ENCODE results near the gene TOR1A. TPM values are rescaled to one million over a fixed set of nuclear protein-coding genes. Genes with fewer than 3 reads are reported as not detected.

Gene TOR1A
- total RNA-seq, 1 experiment from 2014 or later = 29.8 TPM

DNA sequence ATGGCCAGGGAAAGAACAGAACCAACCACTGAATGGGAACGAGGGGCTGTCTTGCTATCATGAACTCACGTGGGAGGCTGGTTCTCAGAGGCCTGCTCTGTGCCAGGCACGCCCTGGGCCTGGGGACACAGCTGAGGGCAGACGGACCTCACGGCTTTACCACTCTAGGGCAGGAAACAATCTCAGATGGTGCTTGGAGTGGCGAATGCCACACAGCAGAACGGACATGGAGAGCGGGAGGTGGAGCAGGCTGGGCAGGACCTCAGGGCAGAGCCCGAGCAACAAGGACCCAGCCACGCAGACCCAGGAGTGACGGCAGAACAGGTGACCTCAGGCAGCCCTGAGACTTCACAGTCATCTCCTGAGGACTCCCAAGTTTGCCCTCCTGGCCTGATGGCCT lies 8.7 kb downstream of the TOR1A start:
- no TSS peak for BruUV-seq (replicated peaks)

DNA sequence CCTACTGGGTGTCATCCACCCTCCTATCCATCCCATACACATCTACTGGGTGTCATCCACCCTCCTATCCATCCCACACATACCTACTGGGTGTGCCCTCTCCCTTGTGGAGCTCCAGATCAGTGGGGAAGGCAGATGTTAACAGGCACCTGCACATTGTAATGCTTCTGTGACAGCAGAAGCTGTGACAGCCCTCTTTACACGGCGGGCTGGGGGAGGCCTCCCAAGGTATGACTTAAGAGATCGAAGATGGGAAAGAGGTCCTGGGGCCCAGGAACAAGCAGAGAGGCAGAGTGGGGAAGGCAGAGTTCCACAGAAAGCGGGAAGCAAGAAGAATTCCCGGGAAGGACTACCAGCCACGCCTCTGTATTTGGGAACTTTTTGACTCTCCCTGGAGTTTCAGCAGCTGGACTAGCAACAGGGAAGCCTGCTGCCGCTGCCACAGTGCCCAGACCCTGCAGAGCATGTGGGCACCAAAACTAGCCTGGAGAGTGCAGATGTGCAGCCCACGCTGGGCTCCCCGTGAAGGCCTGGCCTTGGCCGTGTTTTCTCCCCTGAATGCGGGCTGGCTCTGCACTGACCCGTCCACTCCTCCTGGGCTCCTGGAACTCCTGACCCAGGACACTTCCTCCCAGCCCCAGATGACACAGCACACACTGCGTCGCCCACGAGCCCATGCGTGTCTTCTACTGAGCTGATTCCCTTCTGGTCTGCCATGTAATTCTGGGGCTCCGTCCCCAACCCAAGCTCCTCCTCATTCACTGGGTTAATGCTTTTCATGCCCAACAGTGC lies 9.3 kb downstream of the TOR1A start:
- Histone ChIP-seq H3K4me3 (ENCODE audit: low read length) (no peak overlapping the region), H3K27ac (ENCODE audit: low read length) (no peak overlapping the region), H4K20me1 (ENCODE audit: low read length) (no peaks in the 10 kb centered on the region), H3F3A (ENCODE audit: low read length, unreplicated experiment) (no peaks in the 10 kb centered on the region), H3K9me3 (ENCODE audit: low read length) (no peaks in the 10 kb centered on the region), H3K36me3 (ENCODE audit: low read depth, low read length) (peaks cover 2% of the 10 kb centered on the region; the same call in 1 of the 2 replicates), H3K27me3 (ENCODE audit: low read length) (no peaks in the 10 kb centered on the region), H3K79me2 (ENCODE audit: low read length) (no peaks in the 10 kb centered on the region), H3K9ac (ENCODE audit: low read length) (no peak overlapping the region), H3K4me2 (ENCODE audit: low read length) (no peak overlapping the region), H2AFZ (ENCODE audit: low read length) (no peak overlapping the region), H3K4me1 (ENCODE audit: insufficient read depth, low read length) (no peaks in the 10 kb centered on the region), H3K9me2 (replicated peaks; ENCODE audit: low read length) (no peaks in the 10 kb centered on the region)
- CTCF ChIA-PET = no interaction called here
- ATAC-seq = no peak
- POLR2A ChIA-PET (ENCODE audit: unreplicated experiment) = no interaction called here
- BruUV-seq (replicated peaks) = no TSS peak
- intact Hi-C loops (cut with micrococcal nuclease) = no loop called here
- no peak for TF ChIP-seq EZH2 (IDR thresholded peaks at IDR 0.05; ENCODE audit: low read length, unreplicated experiment)
- TF ChIP-seq, protein P1, sequence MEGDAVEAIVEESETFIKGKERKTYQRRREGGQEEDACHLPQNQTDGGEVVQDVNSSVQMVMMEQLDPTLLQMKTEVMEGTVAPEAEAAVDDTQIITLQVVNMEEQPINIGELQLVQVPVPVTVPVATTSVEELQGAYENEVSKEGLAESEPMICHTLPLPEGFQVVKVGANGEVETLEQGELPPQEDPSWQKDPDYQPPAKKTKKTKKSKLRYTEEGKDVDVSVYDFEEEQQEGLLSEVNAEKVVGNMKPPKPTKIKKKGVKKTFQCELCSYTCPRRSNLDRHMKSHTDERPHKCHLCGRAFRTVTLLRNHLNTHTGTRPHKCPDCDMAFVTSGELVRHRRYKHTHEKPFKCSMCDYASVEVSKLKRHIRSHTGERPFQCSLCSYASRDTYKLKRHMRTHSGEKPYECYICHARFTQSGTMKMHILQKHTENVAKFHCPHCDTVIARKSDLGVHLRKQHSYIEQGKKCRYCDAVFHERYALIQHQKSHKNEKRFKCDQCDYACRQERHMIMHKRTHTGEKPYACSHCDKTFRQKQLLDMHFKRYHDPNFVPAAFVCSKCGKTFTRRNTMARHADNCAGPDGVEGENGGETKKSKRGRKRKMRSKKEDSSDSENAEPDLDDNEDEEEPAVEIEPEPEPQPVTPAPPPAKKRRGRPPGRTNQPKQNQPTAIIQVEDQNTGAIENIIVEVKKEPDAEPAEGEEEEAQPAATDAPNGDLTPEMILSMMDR (conservative IDR thresholded peaks at IDR 0.05; ENCODE audit: low read depth, low read length) = no peak
- TF ChIP-seq EZH2phosphoT487 (IDR thresholded peaks at IDR 0.05; ENCODE audit: borderline replicate concordance, low read length) = no peak
- DNase-seq = no peak

More for the DNA sequence above, 8.7 kb downstream of the TOR1A start:
- H3K27ac ChIP-seq (ENCODE audit: low read length) = no peak overlapping the region
- H3K27me3 ChIP-seq (ENCODE audit: low read length) = no peaks in the 10 kb centered on the region
- no peak overlapping the region for H3K4me3 ChIP-seq (ENCODE audit: low read length)
- H3K36me3 ChIP-seq (ENCODE audit: low read depth, low read length) = peaks cover 3% of the 10 kb centered on the region
- TF ChIP-seq EZH2 (IDR thresholded peaks at IDR 0.05; ENCODE audit: low read length, unreplicated experiment) (no peak), EZH2phosphoT487 (IDR thresholded peaks at IDR 0.05; ENCODE audit: borderline replicate concordance, low read length) (no peak)
- TF ChIP-seq, protein P1 (conservative IDR thresholded peaks at IDR 0.05; ENCODE audit: low read depth, low read length) = no peak
- H2AFZ ChIP-seq (ENCODE audit: low read length) = no peak overlapping the region
- ATAC-seq = no peak
- no peaks in the 10 kb centered on the region for H3F3A ChIP-seq (ENCODE audit: low read length, unreplicated experiment)
- no peak overlapping the region for H3K4me2 ChIP-seq (ENCODE audit: low read length)
- CTCF ChIA-PET = no interaction called here
- H3K79me2 ChIP-seq (ENCODE audit: low read length) = no peaks in the 10 kb centered on the region
- POLR2A ChIA-PET (ENCODE audit: unreplicated experiment) = no interaction called here
- H4K20me1 ChIP-seq (ENCODE audit: low read length) = no peaks in the 10 kb centered on the region
- no peak for DNase-seq
- no peak overlapping the region for H3K9ac ChIP-seq (ENCODE audit: low read length)
- intact Hi-C loops (cut with micrococcal nuclease) = no loop called here
- no peaks in the 10 kb centered on the region for H3K4me1 ChIP-seq (ENCODE audit: insufficient read depth, low read length)
- no peaks in the 10 kb centered on the region for H3K9me3 ChIP-seq (ENCODE audit: low read length)
- no peaks in the 10 kb centered on the region for H3K9me2 ChIP-seq (replicated peaks; ENCODE audit: low read length)

DNA sequence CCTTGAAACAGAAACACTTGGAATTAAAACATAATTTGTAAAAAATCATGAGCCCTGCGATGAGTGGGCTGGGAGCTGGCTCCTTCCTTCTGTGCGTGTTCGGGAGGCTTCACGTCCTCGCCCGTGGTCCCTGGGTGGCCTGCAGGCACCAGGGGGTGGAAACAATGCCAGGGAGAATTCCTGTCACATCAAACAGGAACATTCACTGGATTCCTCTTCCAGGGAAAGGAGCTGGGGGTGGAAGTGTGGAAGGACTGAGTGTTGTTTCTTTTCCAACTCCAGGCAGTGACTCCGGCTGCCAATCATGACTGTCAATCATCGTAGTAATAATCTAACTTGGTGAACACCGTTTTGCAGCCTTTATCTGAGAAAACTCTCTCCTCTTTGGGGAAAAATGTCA lies 10.3 kb downstream of the TOR1A start:
- no peaks in the 10 kb centered on the region for H4K20me1 ChIP-seq (ENCODE audit: low read length)
- DNase-seq = no peak
- H3K27ac ChIP-seq (ENCODE audit: low read length) = no peak overlapping the region
- no peaks in the 10 kb centered on the region for H3K4me1 ChIP-seq (ENCODE audit: insufficient read depth, low read length)
- no peaks in the 10 kb centered on the region for H3F3A ChIP-seq (ENCODE audit: low read length, unreplicated experiment)
- H3K9me2 ChIP-seq (replicated peaks; ENCODE audit: low read length) = no peaks in the 10 kb centered on the region
- ChIA-PET CTCF (no interaction called here), POLR2A (ENCODE audit: unreplicated experiment) (no interaction called here)
- no peak overlapping the region for H3K4me3 ChIP-seq (ENCODE audit: low read length)
- H3K79me2 ChIP-seq (ENCODE audit: low read length) = no peaks in the 10 kb centered on the region
- no peaks in the 10 kb centered on the region for H3K9me3 ChIP-seq (ENCODE audit: low read length)
- BruUV-seq (replicated peaks) = no TSS peak
- no peak overlapping the region for H3K4me2 ChIP-seq (ENCODE audit: low read length)
- ATAC-seq = no peak
- H3K9ac ChIP-seq (ENCODE audit: low read length) = no peak overlapping the region
- H2AFZ ChIP-seq (ENCODE audit: low read length) = no peak overlapping the region
- intact Hi-C loops (cut with micrococcal nuclease) = no loop called here
- H3K36me3 ChIP-seq (ENCODE audit: low read depth, low read length) = peaks cover 2% of the 10 kb centered on the region; the same call in 1 of the 2 replicates
- H3K27me3 ChIP-seq (ENCODE audit: low read length) = no peaks in the 10 kb centered on the region
- TF ChIP-seq EZH2 (IDR thresholded peaks at IDR 0.05; ENCODE audit: low read length, unreplicated experiment) (no peak), EZH2phosphoT487 (IDR thresholded peaks at IDR 0.05; ENCODE audit: borderline replicate concordance, low read length) (no peak)
- TF ChIP-seq, protein P1 (conservative IDR thresholded peaks at IDR 0.05; ENCODE audit: low read depth, low read length) = no peak

Data from PC-3 (cell line).